GM15510 (cell line): ENCODE results near the gene PAQR9.

Source experiments
- POLR2A ChIP-seq: IDR thresholded peaks from 3 replicates; pipeline ENCODE4 v1.6.1; 2011; ENCODE audit warnings: borderline replicate concordance; ENCODE audit not compliant: insufficient read length; ENCODE audit errors: extremely low read depth

The PAQR9 gene

GRCh38 chr3:142963516-142964448, at the start of gene PAQR9:
Gene PAQR9 (minus strand): TSS chr3:142963674. CDS start chr3:142963336, 338 bp downstream.
- no peak for TF ChIP-seq POLR2A

DNA sequence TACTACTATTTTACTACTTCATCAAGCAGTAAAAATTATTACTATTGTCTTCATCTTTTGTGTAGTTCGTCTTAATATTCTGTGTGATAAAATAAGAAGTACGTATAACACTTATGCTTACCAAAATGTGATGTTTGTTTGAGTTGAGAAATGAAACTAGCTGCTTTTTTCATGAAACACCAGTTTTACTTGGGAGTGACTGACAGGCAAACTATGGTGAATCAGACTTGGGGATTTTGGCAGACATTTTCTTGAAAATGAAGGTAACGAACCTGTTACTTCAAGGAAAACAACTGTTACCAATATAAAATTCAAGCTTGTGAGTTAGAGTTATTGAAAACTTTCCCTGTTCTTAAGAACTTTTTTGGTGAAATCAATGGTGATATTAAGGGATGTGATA, 48.2 kb upstream of the PAQR9 start:
- TF ChIP-seq POLR2A: no peak

- TF ChIP-seq POLR2A: no peak
Measured at GRCh38 chr3:143010024-143010423, 46.5 kb upstream of the PAQR9 start.

- TF ChIP-seq POLR2A: no peak
Measured at GRCh38 chr3:143004823-143005222, 41.3 kb upstream of the PAQR9 start.

- no peak for TF ChIP-seq POLR2A
Measured at GRCh38 chr3:143002727-143003126, 39.3 kb upstream of the PAQR9 start.

GRCh38 chr3:143002083-143002712, 38.7 kb upstream of the PAQR9 start:
- TF ChIP-seq POLR2A: no peak

- peak; percentile 76 for TF ChIP-seq POLR2A
Measured at GRCh38 chr3:143001369-143002082, 38.1 kb upstream of the PAQR9 start, which contains the start of gene U2SURP. Gene U2SURP (plus strand): TSS chr3:143001570. CDS start chr3:143001629, 59 bp downstream.

- no peak for TF ChIP-seq POLR2A
Measured at GRCh38 chr3:143001034-143001368, 37.5 kb upstream of the PAQR9 start.

DNA sequence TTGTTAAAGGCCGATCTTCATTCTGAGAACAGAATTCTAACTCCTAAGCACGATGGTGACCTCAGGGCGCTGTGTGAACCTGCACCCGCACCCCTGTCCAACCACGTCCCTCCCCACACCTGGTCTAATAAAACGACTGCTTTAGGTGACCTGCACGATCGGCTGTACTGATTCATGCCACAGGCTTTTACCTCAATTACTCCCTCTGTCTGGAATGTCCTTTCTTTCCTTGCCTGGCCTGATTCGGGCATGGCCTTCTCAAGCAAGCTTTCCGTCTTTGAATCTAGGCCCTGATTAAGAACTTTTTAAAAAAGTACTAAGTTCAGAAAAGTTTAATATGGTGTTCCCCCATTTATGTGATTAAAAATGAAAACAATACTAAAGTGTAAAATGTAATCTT, 37.1 kb upstream of the PAQR9 start:
- TF ChIP-seq POLR2A: no peak

DNA sequence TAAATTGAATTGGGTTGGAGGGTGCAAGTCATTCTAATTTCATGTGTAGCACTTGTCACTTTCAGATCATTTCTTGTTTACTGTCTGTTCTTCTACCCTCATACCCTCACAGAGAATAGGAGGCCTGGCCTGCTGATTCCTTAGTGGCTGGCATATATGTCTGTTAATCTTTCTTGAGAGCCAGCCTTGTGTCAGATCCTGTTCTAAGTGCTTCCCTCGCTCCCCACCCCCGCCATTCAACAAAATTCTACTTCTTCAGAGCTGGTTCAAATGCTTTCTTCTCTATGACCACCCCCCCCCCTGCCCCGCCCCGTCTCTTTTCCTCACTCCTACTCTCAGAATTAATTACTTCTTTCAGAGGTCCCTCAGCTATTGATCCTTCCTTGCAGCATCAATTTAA, 36.4 kb upstream of the PAQR9 start:
- TF ChIP-seq POLR2A: no peak

DNA sequence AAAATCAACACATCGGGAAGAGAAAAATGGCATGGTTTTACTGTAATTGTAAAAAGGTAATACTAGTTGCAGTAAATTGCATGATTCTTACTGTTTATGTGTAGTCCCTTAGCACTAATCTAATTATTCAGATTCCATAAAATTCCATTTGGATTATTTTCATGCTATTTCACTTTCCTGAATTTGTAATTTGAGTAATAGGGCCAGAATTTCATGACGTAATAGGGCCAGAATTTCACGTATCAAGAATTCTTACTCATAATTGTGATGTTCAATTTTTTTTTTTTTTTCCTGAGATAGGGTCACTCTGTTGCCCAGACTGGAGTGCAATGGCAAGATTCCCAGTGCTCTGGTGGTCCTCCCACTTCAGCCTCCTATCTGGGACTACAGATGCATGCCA, 35.0 kb upstream of the PAQR9 start:
- TF ChIP-seq POLR2A: no peak

DNA sequence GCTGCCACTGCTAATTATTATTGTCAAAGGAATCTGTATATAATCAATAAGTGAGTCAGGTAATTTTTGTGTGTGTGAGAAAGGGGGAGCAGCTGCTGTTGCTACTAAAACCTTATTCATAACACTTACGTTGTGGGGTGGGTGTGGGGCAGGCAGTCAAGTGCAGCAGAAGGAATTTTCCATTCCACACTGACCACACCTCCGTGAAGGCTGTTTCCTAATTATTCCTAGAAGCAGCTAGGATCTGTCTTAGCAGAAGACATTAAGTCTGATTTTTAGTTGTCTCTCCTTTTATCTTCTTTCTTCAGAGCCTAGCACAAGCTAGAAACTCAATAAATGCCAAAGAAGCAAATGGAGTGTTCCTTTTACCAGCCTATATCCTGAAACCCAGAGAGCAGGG, 33.9 kb upstream of the PAQR9 start:
- TF ChIP-seq POLR2A: no peak

DNA sequence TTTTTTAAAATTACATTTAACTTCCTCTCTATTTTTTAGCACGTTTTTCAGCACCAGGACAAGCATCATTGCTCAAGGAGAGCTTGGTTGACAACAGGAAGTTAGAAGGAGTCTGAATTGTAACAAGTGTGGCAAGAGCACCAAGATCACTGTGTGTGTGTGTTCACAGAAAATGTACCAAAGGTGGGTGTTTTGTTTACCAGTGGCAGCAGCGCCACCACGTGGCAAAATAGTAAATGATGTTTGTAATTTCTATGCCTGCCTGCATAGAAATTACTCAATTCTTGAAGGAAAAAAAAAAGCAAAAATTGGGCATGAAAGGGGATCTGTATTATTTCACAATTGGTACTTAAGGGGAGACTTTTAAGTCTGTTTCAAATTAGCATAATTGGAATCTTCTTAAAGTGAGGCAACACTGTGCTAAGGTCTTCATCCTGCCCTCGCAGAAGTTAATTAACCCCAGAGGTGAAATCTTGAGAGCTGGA, 30.5 kb upstream of the PAQR9 start:
- no peak for TF ChIP-seq POLR2A

- no peak for TF ChIP-seq POLR2A
Measured at GRCh38 chr3:142992323-142992722, 28.8 kb upstream of the PAQR9 start.

GRCh38 chr3:142990721-142991120, 27.2 kb upstream of the PAQR9 start:
- TF ChIP-seq POLR2A: no peak
